HG03280 (cell line): ENCODE measurements around the gene CDKN2B-AS1.
A peak's percentile ranks its signal among the peaks of the same experiment; 100 is the strongest.

Experiments used
- ATAC-seq: cut with Tn5 transposase; IDR thresholded peaks from one replicate; pipeline ENCODE4 v1.9.1; 2021; ENCODE audit warnings: mild to moderate bottlenecking, moderate library complexity; ENCODE audit not compliant: unreplicated experiment

CDKN2B-AS1 gene

DNA sequence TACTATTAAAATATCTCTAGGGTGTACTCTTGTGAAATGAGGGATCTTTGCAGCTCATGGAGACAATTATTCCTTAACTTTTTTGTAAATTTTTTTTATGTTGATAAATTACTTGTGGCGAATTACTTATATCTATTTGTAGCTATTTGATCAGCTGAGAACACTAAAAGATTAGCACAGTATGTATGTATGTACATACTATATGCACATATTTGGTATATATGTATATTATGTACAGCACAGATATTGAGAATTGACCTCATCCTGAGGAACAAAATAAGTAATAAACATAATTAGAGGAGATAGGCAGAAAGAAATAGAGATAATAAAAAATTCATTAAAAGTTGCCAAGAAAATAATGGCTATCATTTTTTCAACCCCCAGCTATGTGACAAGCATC lies 12.2 kb upstream of the CDKN2B-AS1 start:
- no peak for ATAC-seq

DNA sequence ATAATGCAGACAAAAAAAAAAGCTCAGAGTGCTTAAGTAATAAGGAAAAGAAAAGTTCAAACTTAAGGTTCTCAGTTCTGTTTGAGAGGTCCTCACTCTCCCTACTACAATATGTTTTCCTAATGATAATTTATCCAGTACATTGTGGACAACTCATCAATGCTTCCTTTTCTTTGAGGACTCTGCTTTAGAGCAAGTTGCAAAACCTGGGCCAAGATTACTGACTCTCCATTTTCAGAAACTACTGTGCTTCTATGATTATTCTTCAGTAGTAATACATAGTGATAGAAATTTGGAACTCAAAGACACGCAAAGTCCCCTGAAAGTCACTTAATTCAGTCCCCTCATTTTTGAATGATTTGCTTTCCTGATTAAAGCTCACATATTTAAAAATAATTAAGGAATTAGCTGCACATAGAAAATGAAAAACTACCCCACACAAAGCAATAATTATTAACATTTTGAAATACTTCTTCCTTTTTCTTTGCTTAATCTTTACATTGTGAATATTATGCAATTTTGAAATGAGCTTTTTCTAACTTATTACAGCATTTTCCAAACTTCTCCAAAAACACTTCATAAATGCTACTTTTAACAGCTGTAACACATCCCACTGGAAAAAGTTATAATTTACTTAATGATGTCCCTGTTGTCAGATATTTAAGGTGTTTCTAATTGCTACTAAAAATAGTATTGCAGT lies 11.6 kb upstream of the CDKN2B-AS1 start:
- ATAC-seq: no peak

DNA sequence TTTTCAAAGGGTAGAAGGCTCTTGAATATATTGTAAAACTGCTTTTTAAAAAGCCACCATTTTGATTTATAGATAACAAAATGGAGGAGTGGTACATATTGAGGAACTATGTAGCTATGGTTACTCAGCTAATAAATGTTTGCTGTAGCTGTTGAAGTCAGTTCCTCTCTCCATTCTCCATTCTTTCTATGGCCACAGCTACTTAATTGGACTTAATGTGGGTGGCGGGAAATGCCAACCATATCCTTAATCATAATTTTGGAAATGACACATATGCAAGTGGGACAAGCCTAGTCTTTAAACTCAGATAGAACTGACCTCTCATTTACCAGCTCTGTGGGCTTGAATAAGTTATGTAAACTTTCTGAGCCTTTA lies 11.0 kb upstream of the CDKN2B-AS1 start:
- ATAC-seq: no peak

DNA sequence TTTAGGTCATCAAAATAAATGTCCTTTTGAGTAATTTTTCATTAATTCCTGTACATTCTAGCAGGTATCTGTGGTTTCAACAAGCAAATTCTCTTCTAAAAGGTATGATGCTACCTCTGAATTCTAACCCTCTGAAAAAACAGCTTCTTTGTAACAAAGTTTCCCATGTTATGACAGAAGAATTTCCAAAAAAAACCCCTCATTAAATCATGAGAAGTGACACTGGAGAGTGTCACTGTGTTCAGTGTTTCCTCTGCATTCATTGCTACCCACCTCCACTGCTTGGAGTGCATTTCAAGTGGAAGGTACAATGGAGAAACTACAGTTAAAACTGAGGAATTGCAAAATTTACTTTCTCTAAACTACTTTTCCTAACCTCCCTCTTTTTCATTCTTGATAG lies 10.5 kb upstream of the CDKN2B-AS1 start:
- ATAC-seq: no peak

DNA sequence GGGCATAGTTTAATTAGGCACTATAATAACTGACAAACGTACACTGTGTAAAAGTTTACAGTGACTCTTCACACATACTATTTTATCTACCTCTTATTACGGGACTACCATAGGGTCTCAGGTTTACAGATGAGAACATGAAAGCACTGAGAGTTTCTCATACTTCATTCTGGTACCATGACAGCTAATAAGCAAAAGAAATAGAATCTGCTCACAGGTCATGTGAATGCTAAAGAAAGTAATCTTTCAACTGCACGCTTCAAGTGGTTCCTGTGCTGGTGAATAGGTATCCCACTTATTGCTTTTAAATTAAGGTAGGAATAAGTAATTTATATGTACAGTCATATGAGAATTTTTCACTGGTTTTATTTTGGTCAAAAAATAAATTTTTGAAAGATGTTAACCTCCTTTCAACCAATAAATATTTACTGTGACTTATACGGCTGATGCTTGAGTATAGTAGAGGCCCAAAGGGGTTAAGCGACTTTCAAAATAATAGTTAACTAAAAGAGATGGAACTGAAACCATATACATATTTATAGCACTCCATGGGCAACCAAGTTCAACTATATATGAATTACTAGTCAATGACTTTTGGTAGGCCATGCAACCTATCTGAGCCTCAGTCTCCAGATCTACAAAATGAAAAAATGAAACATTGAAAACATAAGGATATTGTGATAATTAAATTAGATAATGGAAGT lies 8.5 kb upstream of the CDKN2B-AS1 start:
- ATAC-seq: no peak

DNA sequence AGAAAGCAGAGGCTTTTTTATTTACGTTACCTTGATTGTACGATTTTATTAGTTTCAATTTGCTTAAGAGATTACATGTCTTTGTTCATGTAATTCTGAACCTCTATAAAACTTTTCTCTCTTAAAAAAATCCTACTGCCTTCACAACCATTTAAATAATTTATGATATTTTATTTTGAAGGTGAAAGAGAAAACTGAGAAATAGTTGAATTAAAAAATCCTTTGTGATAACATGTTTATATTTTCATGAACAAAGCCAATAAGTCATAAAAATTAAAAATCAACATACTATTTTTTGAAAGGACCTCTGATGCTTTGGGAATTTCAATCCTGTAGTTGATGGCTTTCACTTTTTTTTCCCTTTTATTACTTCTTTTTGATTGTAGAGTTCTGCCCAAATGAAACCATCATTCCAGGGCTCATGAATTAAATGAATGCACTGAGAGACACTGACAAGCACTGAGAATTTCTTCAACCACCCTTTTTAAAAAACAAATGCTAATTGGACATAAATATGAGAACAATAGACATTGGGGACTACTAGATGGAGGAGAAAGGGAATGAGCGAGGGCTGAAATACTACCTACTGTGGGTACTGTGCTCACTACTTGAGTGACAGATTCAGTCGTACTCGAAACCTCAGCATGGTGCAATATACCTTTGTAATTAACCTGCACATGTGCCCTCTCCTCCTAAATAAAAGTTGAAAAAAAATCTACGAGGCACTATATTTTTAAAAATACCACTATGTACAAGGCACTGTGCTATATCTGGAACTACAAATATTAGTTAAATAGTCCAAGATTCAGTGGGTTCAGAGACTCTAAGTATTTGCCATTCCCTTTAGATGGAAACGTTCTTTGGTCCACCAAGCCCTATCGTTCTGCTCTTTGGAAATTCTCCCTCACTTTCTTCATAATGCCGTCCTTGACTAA lies 6.3 kb upstream of the CDKN2B-AS1 start:
- ATAC-seq: no peak

DNA sequence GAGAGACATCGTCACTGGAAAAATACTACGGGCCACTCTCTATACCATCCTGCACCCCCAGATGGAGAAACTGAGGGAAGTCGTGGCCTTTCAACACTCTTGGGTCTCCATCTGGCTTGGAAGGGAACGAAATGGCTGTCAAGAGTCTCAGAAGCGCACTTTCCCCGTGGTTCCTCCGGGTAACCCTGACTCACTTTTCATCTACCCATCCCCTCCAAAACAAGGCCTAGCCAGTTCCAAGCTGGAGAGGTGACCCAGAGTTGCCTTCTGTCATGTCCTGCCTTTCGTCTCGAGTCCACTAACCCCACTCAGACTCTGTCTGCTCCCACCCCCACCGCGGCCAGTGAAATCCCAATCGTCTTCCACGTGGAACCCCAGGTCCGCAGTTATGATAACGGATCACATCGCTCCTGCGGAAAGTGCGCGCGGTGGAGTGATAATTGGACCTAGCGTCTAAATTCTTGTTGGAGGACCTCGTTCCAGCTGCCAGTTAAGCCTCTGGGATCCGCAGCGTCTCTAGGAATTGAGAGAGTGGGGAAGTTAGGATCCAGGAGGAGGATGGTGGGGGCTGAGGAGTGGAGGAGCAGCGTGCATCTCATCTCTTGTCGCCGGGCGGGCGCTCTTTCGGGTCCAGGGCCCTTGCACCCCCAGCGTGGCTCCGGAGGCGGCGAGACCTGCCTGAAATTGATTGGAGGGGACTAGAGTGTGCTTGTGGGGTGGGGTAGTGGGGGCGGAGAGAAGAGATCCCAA lies 5.0 kb upstream of the CDKN2B-AS1 start:
- ATAC-seq: no peak

DNA sequence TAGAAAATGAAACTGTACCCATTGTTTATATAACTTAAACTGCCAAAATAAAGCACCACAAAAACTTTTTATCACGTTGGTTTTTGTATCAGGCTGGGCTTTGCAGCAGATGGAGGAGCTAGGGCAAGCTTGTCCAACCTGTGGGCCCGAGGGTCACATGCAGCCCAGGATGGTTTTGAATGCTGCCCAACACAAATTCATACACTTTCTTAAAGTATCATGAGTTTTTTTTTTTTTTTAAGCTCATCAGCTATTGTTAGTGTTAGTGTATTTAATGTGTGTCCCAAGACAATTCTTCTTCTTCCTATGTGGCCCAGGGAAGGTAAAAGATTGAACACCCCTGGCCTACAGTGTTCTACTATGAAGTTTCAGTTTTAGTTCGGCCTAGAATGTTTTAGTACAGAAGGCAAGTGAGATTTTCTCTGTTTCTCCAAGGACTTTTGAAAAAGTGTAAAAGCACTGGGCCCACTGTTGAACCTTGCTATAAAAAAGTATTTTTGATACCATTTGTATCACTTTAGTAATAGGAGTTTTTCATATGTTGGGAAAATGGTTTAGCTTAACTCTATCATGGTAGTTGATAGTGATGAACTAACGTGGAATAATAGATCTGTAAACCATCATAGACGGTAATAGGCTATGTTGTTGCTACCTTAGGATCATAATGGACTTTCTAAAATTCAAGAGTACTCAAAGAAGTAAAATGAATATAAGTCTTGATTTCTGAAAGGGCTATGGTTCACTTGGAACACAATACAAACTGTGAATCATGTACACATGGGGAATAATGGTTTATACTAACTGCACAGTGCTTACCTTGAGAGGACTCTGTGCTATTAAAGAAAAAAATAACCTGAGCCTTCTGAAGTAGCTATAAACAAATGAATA lies 3.3 kb upstream of the CDKN2B-AS1 start:
- ATAC-seq: no peak

DNA sequence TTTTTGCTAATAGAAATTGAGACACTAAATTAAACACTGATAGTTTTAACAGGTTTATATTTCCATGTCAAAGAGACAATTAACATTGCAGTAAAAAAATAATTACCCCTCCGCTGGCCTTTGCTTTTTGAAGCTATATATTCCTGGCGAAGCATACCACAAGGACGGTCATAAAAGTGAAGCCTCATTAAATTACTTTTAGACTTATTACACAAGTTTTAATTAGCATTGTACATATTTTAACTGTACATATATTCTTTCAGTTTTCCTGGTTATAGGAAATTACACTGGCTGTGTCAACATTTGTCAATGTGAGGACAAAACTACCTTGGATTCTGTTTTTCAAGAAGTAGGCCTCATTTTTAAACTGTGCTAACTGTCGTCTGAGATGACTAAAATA lies 1.6 kb upstream of the CDKN2B-AS1 start:
- ATAC-seq: no peak

DNA sequence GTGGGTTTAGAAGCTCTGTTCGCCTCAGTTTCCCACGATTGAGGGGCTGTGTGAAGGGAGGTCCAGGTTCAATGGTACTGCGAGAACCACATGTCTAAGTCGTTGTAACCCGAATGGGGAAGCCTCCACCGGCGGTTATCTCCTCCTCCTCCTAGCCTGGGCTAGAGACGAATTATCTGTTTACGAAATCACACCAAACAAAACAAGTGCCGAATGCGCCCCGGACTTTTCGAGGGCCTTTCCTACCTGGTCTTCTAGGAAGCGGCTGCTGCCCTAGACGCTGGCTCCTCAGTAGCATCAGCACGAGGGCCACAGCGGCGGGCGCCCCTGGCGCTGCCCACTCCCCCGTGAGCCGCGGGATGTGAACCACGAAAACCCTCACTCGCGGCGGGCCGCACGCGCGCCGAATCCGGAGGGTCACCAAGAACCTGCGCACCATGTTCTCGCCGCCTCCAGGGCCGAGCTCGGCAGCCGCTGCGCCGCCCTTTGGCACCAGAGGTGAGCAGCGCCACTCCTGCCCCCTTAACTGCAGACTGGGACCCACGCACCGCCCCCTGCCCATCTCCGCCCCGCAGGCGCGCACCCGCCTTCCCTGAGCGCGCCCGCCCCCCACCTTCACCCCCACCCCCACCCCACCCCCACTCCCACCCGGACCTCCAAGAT lies 567 bp upstream of the CDKN2B-AS1 start, which contains the start of gene CDKN2A:
Gene CDKN2A (minus strand): TSS at position 500 of the 663 bp plus-strand sequence.
- peak; percentile 44 for ATAC-seq

DNA sequence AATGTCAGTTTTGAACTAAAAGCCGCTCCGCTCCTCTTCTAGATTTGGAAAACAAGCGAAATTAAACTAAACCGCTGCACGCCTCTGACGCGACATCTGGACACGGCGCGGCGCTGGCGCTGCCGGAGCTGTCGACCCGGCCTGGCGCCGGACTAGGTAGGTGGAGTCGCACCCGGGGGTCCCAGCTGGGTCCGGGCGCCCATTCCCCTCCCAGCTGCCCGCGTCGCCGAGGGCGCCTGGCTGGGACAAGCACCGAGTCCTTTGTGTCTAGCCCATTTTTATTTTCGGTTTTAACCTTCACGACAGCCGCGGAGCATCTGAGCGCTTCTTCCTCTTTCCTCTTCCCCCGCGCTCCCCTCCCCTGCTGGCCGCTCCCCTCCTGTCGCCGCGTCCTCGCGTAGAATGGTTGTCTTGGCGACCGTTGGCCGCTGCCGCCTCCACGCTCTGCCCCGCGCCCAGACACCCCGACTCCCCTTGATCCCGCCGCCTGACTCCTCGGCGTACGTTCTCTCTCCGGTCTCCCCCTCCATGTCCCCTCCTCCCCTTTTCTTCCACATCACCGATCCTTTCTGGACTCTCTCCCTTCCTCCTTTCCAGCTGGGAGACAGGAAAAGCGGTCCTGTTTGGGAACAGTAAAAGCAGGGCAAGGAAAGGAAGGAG lies 545 bp downstream of the CDKN2B-AS1 start:
- peak; percentile 88 for ATAC-seq

DNA sequence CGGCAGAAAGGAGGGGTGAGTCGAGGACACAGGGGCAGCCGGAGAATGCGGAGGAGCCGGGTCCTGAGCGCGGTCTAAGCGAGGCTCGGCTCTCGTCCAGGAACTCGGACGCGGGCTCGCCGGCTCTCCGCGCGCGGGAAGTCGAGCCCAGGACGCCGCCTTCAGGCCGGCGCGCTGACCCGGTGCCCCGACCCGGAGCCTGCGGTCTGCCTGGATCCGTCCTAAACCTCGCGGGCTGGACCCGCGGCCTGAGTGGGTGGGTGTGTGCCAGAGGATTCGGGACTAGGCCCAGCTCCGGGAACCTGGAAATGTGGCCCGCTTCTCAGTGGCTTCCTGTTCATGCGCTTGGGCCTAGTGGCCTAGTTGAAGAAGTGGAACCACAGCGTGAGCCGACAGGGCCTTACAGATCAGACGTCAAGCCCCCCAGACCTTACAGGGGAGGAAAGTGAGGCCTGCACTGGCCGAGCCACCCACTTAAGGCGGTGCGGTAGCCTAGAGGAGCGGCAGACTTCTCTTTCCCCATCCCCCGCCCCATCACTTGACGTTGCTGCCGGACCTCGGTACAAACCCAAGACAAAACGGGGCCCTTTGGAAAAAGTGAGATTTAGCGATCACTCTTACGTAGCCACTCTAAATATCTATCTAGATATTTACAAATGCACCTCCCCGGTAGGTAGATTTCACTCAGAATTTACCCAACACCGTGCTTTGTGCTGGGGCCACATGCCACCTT lies 1.2 kb downstream of the CDKN2B-AS1 start:
- peak; percentile 22 for ATAC-seq

DNA sequence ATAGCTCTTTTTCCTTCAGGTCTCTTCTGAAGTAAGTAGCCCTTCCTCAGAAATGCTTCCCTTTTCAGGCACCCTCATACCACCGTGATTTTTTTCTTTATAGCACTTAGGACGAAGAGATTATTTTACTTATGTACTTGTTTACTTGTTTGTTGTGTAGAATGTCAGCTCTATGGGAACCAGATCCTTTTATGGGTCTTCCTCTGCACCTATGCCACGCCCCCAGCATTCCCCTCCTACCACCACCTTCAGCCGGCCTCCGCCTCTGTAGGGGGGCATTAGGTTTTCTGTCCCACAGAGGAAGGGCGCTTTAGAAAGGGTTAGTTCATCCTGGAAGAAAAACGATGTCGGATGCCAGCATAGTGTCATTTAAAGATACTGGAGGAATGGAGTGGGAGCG lies 1.8 kb downstream of the CDKN2B-AS1 start:
- no peak for ATAC-seq

DNA sequence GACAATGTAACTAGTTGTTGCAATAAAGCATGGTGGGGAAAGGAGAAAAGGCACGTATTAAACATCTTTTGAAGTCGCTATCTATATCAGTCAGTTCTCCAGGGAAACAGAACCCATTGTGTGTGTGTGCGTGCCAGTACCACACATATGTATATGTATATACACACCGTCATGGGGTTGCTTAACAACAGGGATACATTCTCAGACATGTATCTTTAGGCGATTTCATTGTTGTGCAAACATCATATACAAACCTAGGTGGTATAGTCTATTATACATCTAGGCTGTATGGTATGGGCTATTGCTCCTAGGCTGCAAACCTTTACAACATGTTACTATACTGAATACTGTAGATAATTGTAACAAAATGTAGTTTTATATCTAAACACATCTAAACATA lies 2.3 kb downstream of the CDKN2B-AS1 start:
- no peak for ATAC-seq

DNA sequence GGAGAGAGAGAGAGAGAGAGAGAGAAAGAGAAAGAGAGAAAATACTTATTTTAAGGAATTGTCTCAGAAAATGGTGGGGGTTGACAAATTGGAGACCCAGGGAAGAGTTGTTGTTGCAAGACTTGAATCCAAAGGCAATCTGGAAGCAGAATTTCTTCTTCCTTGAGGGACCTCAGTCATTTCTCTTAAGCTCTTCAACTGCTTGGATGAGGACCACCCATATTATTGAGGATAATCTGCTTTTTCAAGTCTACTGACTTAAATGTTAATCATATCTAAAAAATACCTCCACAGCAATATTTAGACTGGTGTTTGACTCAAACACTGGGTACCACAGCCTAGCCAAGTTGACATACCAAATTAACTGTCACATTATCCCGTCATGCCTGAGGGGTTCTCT lies 2.9 kb downstream of the CDKN2B-AS1 start:
- ATAC-seq: no peak

DNA sequence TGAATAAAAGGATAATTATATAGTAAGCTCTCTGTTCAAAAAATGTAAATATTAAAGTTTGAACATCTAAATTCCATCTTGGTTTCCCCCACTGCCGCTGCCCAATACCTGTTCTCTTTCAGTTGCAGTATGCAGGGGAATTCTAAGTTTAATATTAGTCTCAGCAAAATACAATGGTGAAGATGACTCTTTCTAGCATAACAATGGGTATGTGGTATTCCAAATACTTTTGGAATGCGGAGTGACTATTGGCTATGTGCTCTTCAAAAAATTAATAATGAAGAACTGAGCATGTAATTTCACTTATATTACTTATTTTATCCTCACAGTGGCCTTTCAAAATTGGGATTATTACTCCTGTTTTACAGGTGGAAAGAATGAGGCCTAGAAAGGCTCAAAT lies 3.4 kb downstream of the CDKN2B-AS1 start:
- no peak for ATAC-seq

DNA sequence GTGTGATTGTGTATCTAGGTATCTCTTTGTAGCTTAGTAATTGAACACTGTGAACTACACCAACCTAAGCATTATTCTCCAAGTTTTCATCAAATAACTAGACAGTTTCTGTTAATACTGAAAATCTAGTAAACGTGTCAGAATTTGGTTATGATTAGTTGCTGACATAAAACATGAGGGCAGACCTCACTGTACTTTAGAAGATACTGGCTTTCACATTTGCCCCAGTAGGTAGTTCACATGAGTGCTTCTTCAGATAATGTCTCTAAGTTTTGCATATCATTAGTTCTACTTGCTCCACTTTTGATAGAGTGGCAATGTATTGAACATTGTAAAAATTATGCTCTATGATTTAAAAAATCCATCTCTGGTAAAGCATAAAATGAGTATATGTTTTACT lies 7.4 kb downstream of the CDKN2B-AS1 start:
- ATAC-seq: no peak

DNA sequence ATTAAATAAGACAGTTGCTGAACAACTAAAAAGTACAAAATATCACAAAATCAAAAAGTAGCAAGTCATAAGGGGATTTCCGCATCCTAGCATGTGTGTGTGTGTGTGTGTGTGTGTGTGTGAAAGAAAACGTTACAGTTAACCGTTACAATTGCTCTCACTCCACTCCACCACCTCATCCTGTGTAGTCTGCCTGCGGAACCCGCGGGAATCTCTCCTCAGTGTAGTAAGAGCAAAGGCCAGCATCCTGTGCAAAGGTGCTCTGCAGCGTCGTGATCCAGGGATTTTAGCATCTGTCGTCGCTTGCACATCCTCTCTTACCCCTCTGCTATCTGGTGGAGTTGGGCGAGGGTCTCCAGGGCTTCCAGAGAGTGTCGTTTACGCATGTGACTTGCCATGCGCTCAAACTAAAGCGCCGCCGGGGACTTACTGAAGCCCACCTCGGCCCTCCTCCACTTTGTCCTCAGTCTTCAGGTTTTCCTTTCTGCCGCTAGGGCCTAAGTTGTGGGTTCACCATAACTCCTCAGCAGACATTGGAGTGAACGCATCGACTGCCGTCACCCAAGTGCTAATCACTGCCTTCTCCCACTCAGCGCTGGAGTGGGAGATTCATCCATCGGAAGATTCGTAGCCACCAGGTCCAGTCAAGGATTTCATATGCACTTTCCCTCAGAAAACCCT lies 10.6 kb downstream of the CDKN2B-AS1 start:
- no peak for ATAC-seq
